OCI-M2 (cell line): ENCODE data around the gene LURAP1L.

Experiments used
- DNase-seq: peaks from one replicate; lab custom pipeline; 2025; ENCODE audit not compliant: unreplicated experiment; lab: John Stamatoyannopoulos, UW

LURAP1L gene

GRCh38 chr9:12776513-12777055 is 1.8 kb downstream of the LURAP1L start:
- DNase-seq = no peak

- no peak for DNase-seq
Observed at GRCh38 chr9:12777121-12778022, 2.6 kb downstream of the LURAP1L start.

- DNase-seq = no peak
Observed at GRCh38 chr9:12778389-12778788, 3.6 kb downstream of the LURAP1L start.

DNA sequence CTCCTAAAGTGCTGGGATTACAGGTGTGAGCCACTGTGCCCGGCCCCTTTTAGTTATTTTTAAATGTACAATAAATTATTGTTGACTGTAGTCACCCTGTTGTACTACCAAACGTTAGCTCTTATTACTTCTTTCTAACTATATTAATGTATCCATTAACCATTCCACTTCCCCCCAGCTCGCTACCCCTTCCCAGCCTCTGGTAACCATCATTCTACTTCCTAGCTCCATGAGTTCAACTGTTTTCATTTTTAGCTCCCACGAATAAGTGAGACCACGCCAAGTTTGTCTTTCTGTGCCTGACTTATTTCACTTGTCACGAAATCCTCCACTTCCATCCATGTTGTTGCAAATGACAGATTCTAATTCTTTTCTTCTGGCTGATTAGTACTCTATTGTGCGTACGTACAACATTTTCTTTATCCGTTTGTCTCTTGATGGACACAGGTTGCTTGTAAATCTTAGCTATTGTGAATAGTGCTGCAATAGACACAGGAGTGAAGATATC is 6.5 kb downstream of the LURAP1L start:
- no peak for DNase-seq

- DNase-seq = no peak
Observed at GRCh38 chr9:12783767-12784460, 9.1 kb downstream of the LURAP1L start.

GRCh38 chr9:12784461-12785259 is 9.8 kb downstream of the LURAP1L start:
- no peak for DNase-seq

DNA sequence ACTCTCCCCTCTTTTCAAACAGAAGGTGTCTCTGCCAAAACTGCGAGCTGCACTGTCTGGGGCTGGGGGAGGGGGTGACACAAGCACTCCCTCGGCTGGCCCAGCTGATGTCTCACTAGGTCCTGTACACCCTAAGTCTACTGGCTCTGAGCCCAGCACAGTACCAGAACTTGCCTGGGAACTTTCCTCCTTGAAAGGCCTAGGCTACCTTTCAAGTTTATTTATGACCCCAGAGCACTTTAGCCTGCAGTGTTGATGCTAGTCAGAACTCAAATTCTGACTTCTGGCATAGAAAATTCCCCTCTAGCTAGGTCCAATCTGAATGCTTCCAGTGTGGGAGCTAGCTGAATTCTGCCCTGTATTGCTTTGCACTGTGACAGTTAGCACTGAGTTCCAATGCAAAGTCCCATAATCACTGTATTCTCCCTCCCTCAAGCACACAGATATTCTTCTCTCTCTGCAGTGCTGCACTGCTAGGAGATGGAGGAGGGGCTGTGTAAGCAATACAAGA is 10.5 kb downstream of the LURAP1L start:
- DNase-seq = no peak

- DNase-seq = no peak
Observed at GRCh38 chr9:12785941-12786340, 11.1 kb downstream of the LURAP1L start.

- no peak for DNase-seq
Observed at GRCh38 chr9:12790001-12790400, 15.2 kb downstream of the LURAP1L start.

GRCh38 chr9:12790883-12791282 is 16.1 kb downstream of the LURAP1L start:
- DNase-seq = no peak

DNA sequence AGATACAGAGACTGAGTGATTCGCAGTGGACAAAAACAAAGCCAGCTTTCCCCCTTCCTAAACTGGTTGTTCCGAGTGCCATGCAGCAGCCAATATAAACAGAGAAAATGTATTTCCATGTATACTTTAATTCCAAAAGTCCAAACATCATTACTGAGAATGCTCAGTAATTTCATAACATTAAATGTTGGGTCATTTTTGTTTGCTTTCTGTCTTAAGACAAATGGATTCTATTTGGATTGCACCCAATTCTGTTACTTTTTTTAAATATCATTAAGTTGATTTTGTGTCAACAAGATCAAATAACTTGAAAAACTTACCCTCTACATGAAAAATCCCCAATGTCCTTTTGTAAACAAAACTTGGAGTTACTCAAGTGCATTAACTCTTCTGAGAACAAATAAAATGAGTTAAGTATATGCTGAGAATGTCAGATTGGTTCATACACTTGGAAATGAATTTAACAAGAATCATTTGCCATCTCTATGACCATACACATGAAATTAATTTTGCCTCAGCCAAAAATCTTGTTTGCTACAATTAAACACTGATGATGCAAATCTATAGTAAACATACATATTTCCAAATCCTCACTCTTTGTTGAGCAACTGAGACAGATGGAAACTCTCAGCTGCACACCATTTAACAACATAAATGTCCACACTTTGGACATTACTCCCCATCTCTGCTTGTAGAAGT is 19.4 kb downstream of the LURAP1L start:
- DNase-seq = no peak

GRCh38 chr9:12796601-12797000 is 21.8 kb downstream of the LURAP1L start:
- DNase-seq = no peak

DNA sequence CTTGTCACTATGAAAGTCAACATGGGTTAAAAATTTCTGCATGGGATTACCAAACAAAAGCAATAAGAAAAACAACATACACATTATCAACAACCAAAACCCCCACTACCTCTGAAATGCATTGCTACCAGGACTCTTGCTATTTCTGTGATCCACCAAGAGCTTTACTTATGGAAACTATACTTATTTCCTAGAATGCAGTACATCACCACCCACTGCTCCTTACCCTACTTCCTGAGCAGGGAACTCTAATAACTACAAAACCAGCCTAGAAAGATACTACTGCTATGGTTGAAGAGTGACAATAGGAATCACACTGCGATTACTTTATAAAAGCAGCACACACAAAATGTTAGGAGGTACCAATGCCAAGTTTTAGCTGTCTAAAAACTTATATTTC is 22.2 kb downstream of the LURAP1L start:
- DNase-seq = no peak

GRCh38 chr9:12798066-12798770 is 23.4 kb downstream of the LURAP1L start:
- no peak for DNase-seq

DNA sequence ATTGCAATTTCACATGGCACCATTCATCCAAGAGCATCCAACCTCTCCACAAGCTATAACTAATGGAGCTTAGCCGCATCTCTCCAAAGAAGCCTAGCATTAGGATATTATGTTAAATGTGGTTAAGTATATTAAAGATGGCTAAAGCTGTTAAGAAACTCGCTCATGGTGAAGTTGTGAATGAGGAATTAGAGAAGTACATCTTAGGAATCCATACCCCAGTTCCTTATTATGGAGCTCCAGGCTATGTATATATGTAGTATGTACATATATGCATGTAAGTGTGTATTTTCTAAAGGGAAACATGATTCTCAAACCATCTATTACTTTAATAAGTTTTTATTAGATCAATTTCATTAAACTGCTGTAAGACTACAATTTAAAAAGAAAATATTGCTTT is 26.4 kb downstream of the LURAP1L start:
- DNase-seq = no peak

- DNase-seq = no peak
Observed at GRCh38 chr9:12801663-12802062, 26.8 kb downstream of the LURAP1L start.

DNA sequence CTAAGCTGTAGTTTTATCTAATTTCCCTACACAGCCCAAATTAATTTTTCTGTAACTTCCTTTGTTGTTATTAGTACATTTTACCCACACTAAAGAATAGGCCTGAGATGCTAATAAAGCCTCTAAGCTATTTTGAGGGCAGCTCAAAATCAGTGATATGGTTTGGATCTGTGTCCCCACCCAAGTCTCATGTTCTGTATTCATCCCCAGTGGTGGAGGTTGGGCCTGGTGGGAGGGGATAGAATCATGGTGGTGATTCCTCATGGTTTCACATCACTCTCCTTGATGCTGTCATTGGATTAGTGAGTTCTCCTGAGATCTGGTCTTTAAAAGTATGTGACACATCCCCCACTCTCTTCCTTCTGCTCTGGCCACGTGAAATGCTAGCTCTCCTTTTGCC is 27.3 kb downstream of the LURAP1L start:
- DNase-seq = no peak

DNA sequence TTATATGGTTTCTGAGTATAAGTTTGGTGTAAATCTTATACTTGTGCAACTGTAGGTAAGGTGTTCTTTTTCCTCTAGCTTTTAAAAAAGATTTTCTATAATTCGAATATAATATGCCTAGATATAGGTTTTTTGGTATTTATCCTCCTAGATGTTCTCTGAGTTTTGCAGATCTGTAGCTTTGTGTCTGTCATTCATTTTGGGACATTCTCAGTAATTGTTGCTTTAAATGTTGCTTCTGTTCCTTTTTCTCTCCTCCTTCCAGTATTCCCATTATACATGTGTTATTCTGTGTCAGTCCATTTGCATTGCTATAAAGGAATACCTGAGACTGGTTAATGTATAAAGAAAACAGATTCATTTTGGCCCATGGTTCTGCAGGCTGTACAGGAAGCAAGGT is 33.7 kb downstream of the LURAP1L start:
- no peak for DNase-seq

DNA sequence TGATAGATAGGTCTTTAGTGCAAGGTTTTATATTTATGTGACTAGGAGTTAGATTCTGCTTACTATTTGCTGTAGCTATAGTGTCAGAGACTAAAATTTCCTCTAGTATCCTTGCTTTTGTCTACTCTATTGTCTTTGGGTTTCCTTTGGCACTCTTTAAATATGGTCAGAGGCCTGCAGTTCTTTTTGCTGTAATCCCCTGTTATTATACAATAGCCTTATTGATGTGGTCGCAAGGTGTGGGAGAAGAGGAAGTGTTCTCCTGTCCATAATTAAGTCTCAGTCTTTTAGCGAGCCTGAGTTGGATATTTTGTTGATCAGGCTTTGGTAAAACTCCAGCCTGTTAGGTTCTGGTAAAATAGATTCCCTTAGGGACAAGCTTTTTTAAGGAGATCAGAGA is 34.9 kb downstream of the LURAP1L start:
- DNase-seq = no peak

- DNase-seq = no peak
Observed at GRCh38 chr9:12811935-12812334, 37.1 kb downstream of the LURAP1L start.
